ENCODE measurements around the gene APOBEC3F.
"Not testable (repeated sequence)": the region's sequence is repeated elsewhere in the genome, so short reads cannot be mapped to it uniquely, and the experiment has no call there.

Gene APOBEC3F

DNA sequence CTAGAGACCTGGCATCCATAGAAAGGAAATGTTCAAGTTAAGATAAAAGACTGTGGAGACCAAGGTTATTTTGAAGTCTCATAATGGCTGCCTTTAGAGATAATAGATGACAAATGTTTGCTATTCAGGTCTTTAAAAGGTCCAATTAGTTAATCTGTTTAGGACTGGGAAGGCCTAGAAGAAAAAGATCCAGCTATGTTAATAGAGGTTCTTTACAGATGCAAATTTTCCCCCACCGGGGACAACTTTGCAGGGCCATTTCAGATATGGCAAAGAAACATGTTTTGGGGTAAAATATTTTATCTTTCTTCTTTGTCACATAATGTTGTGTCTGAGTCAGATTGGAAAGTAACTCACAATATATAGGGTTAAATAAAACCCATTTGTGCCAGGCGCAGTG, 33.3 kb downstream of the APOBEC3F start:
- POLR2A ChIA-PET = interaction anchor here (0.7 kb wide), 1 partner anchor 241 kb away, joined by 5 read pairs; no protein-coding TSS in a partner anchor
- DNase-seq (ENCODE audit: extremely low spot score) = no peak
- CTCF ChIA-PET = no interaction called here
- TF ChIP-seq, protein P1, sequence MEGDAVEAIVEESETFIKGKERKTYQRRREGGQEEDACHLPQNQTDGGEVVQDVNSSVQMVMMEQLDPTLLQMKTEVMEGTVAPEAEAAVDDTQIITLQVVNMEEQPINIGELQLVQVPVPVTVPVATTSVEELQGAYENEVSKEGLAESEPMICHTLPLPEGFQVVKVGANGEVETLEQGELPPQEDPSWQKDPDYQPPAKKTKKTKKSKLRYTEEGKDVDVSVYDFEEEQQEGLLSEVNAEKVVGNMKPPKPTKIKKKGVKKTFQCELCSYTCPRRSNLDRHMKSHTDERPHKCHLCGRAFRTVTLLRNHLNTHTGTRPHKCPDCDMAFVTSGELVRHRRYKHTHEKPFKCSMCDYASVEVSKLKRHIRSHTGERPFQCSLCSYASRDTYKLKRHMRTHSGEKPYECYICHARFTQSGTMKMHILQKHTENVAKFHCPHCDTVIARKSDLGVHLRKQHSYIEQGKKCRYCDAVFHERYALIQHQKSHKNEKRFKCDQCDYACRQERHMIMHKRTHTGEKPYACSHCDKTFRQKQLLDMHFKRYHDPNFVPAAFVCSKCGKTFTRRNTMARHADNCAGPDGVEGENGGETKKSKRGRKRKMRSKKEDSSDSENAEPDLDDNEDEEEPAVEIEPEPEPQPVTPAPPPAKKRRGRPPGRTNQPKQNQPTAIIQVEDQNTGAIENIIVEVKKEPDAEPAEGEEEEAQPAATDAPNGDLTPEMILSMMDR (IDR thresholded peaks at IDR 0.05; ENCODE audit: control extremely low read depth, extremely low read depth, low read depth, missing control alignments) = no peak

DNA sequence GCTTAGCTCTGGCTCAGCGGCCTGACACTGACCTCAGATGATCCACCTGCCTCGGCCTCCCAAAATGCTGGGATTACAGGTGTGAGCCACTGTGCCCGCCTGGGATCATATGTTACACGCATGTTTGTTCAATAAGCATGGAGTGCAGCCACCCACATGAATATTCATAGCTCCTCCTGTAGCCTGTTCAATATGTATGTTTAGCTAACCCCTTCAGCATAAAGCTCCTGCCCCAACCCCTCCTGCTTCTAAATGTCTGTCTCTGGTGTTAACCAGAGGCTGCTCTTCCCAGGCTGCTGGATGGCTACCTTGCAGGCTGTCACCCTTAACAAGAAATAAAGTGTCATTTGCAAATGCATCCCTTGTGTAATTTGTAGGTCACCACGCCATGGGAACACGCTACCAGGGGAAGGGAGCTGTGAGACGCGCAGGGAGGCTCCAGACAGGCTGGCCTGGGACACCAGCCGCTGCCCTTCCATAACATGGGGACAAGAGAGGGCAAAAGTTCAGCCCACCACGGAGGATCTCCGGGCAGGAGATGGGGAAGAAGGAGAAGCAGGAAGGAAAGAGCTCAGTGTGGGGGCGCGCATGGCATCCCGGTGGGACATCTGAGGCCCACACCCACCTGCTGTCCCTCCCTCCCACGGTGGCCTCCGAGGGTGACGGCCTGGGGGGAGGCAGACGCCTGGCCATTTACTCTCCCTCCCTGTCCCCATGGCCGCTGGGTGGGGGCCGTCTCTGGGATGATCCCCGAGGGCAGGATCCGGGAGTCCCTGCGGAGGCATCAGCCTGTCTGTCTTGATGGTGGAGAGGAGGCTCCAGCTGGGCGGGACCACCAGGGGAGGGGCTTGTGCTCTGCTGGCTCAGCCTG, 35.7 kb downstream of the APOBEC3F start:
- POLR2A ChIA-PET; DNase-seq (ENCODE audit: extremely low spot score); CTCF ChIA-PET: not testable (repeated sequence)

DNA sequence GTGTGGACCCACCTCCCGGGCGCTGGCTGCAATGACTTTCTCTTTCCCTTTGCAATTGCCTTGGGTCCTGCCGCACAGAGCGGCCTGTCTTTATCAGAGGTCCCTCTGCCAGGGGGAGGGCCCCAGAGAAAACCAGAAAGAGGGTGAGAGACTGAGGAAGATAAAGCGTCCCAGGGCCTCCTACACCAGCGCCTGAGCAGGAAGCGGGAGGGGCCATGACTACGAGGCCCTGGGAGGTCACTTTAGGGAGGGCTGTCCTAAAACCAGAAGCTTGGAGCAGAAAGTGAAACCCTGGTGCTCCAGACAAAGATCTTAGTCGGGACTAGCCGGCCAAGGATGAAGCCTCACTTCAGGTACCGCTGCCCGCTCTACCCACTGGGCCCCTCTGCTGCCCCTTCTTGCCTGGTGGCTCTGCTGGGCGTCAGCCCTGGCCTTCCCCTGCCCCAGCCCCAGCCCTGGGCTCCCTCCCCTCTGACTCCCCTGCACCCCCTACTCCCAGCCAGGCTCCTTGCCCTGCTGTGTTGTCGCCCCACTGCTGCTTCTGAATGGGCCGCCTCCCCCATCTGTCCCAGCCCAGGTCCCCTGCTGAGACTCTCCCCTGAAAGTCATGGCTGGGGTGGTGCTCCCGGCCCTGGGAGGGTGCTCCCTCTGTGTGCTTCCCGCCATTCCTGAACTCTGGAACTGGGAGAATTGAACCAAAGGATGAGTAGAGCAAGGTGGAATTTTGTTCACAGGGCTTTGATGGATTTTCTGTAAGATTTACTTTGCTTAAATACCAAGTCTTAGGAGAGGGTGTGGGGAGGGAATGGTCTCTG, 36.6 kb downstream of the APOBEC3F start, which contains the start of gene APOBEC3G:
Gene APOBEC3G (plus strand): TSS at position 250 of the 815 bp plus-strand sequence. CDS start 87 bp downstream, at position 337.
- not testable (repeated sequence) for DNase-seq (ENCODE audit: extremely low spot score)
- ChIA-PET CTCF (interaction anchor here (1.2 to 1.3 kb wide), 2 partner anchors 74 to 207 kb away, joined by 3 to 4 read pairs; no protein-coding TSS in a partner anchor), POLR2A (interaction anchor here (0.5 kb wide), 1 partner anchor 229 kb away, joined by 6 read pairs; no protein-coding TSS in a partner anchor)

DNA sequence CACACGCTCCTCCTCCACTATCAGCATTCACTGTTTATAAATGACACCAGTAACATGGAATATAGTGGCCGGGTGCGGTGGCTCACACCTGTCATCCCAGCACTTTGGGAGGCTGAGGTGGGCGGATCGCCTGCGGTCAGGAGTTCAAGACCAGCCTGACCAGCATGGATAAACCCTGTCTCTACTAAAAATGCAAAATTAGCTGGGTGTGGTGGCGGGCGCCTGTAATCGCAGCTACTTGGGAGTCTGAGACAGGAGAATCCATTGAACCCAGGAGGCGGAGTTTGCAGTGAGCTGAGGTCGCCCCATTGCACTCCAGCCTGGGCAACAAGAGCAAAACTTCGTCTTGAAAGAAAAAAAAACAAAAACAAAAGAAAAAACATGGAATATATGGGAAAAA, 37.2 kb downstream of the APOBEC3F start:
- POLR2A ChIA-PET; DNase-seq (ENCODE audit: extremely low spot score): not testable (repeated sequence)
- CTCF ChIA-PET = interaction anchor here (1.2 to 1.3 kb wide), 2 partner anchors 75 to 208 kb away, joined by 3 to 4 read pairs; no protein-coding TSS in a partner anchor

DNA sequence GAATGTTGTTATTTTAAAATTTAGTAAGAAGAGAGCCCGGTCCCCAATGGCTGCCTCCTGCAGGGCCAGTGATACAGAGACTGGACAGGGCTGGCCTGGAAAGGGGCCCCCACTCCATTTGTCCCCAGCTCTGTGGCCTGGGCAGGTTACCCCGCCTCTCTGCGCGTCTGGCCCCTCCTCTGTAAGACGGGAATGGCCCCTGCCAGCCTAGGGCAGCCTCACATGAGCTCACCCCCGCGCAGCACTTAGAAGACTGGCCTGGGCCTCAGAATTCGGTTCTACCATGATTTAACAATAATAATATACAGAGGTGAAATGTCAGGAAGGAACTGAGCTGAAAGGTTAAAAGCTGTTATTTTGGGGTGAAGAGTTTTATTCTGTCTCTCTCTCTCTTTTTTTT, 37.7 kb downstream of the APOBEC3F start:
- ChIA-PET POLR2A (no interaction called here), CTCF (interaction anchor here (1.2 to 1.3 kb wide), 2 partner anchors 75 to 208 kb away, joined by 3 to 4 read pairs; no protein-coding TSS in a partner anchor)
- DNase-seq (ENCODE audit: extremely low spot score) = no peak
- TF ChIP-seq, protein P1 (IDR thresholded peaks at IDR 0.05; ENCODE audit: control extremely low read depth, extremely low read depth, low read depth, missing control alignments) = no peak

DNA sequence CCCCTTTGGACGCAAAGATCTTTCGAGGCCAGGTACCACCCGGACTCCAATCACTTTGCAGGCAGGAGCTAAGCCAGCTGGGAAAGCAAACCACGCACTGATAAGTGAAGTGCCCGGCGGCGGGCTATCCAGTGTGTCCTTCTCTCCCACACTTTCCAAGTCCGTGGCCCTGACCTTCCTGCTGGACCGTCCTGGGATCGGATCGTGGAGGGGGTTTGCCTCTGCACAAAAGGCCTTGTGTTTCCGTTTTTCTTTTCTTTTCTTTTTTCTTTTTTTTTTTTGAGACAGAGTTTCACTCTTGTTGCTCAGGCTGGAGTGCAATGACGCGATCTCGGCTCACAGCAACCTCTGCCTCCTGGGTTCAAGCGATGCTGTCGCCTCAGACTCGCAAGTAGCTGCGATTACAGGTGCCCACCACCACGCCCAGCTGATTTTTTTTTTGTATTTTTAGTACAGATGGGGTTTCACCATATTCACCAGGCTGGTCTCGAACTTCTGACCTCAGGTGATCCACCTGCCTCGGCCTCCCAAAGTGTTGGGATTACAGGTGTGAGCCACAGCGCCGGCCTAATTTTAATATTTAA, 38.5 kb downstream of the APOBEC3F start:
- CTCF ChIA-PET; DNase-seq (ENCODE audit: extremely low spot score): not testable (repeated sequence)
- POLR2A ChIA-PET = interaction anchor here (0.7 kb wide), 1 partner anchor 470 kb away, joined by 3 read pairs; no protein-coding TSS in a partner anchor

DNA sequence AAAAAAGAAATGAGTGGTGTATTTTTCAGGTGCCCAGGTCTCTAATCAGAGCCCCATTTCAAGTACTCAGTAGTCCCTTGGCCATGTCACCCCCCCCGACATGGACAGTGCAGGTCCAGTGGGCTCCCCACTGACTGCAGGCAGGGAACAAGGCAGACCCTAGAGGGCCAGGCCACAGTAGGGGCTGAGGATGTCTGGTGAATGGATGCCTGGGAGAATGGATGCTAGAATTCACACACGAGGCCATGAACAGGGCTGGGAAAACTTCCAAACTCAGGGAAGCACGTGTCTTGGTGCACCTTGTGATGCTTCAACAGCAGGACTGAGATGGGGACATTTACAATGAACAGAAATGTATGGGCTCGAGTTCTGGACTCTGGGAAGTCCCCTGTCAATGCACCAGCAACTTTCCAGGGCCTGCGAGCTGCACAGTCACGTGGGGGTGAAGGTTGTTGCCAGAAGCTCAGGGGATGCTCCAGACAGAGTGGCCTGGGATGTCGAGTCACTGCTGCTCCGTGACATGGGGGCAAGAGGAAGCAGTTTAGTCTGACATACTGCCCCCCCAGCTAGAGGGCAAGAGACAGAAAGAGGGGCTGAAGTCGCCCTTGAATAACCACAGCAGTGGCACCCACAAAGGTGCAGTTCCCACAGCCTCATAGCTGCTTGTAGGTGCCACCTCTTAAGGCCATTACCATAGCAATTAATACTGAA, 39.5 kb downstream of the APOBEC3F start:
- no peak for DNase-seq (ENCODE audit: extremely low spot score)
- POLR2A ChIA-PET = no interaction called here
- CTCF ChIA-PET = no interaction called here
- TF ChIP-seq, protein P1 (IDR thresholded peaks at IDR 0.05; ENCODE audit: control extremely low read depth, extremely low read depth, low read depth, missing control alignments) = no peak

DNA sequence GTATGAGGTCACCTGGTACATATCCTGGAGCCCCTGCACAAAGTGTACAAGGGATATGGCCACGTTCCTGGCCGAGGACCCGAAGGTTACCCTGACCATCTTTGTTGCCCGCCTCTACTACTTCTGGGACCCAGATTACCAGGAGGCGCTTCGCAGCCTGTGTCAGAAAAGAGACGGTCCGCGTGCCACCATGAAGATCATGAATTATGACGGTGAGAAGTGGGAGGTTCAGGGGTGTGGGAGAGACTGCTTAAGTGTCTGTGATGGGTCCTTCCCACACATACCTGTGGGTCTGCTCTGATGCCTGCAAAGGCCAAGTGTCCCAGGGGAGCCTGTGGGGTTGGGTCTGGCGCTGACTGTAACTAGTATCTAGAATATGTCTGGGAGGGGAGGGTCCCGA, 40.4 kb downstream of the APOBEC3F start:
- DNase-seq (ENCODE audit: extremely low spot score) = no peak
- ChIA-PET POLR2A (no interaction called here), CTCF (interaction anchor here (1.0 kb wide), 1 partner anchor 17 kb away, joined by 3 read pairs; no protein-coding TSS in a partner anchor)
- TF ChIP-seq, protein P1 (IDR thresholded peaks at IDR 0.05; ENCODE audit: control extremely low read depth, extremely low read depth, low read depth, missing control alignments) = no peak
